ENCODE measurements around the gene COP1.

GRCh38 chr1:176111835-176112234 lies 95.3 kb downstream of the COP1 start:
- TF ChIP-seq KAT2B (IDR thresholded peaks at IDR 0.05; ENCODE audit: borderline replicate concordance, low read depth, low read length) (no peak), ETV5 (CRISPR knock-in tag; IDR thresholded peaks at IDR 0.05; ENCODE audit: borderline replicate concordance) (no peak), ATM (IDR thresholded peaks at IDR 0.05; ENCODE audit: borderline replicate concordance) (no peak), FLYWCH1 (CRISPR knock-in tag; IDR thresholded peaks at IDR 0.05) (no peak), MTF1 (CRISPR knock-in tag; IDR thresholded peaks at IDR 0.05) (no peak), SNAPC5 (CRISPR knock-in tag; IDR thresholded peaks at IDR 0.05; ENCODE audit: borderline replicate concordance) (no peak), POLR2AphosphoS5 (IDR thresholded peaks at IDR 0.05; ENCODE audit: low read depth, low read length) (no peak), EP300 (IDR thresholded peaks at IDR 0.05; ENCODE audit: low read depth in 2 of 2, low read length in 2 of 2) (no peak), EP300 (CRISPR knock-in tag; IDR thresholded peaks at IDR 0.05; ENCODE audit: borderline replicate concordance) (no peak), SMAD1 (CRISPR knock-in tag; IDR thresholded peaks at IDR 0.05; ENCODE audit: borderline replicate concordance, low read depth) (no peak), RBM22 (optimal IDR thresholded peaks at IDR 0.05; ENCODE audit: low read length) (no peak)
- TF ChIP-seq, protein P1, sequence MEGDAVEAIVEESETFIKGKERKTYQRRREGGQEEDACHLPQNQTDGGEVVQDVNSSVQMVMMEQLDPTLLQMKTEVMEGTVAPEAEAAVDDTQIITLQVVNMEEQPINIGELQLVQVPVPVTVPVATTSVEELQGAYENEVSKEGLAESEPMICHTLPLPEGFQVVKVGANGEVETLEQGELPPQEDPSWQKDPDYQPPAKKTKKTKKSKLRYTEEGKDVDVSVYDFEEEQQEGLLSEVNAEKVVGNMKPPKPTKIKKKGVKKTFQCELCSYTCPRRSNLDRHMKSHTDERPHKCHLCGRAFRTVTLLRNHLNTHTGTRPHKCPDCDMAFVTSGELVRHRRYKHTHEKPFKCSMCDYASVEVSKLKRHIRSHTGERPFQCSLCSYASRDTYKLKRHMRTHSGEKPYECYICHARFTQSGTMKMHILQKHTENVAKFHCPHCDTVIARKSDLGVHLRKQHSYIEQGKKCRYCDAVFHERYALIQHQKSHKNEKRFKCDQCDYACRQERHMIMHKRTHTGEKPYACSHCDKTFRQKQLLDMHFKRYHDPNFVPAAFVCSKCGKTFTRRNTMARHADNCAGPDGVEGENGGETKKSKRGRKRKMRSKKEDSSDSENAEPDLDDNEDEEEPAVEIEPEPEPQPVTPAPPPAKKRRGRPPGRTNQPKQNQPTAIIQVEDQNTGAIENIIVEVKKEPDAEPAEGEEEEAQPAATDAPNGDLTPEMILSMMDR (CRISPR knock-in tag; IDR thresholded peaks at IDR 0.05): no peak

Measured in HepG2 (cell line).